ENCODE data around the gene RANBP17. TPM values are rescaled to one million over a fixed set of nuclear protein-coding genes. Genes with fewer than 3 reads are reported as not detected.

Gene RANBP17
- total and polyA plus RNA-seq, 2 donors (not counting 1 experiment from before 2014, with no cell fraction given), result 3.1 to 3.5 TPM

DNA sequence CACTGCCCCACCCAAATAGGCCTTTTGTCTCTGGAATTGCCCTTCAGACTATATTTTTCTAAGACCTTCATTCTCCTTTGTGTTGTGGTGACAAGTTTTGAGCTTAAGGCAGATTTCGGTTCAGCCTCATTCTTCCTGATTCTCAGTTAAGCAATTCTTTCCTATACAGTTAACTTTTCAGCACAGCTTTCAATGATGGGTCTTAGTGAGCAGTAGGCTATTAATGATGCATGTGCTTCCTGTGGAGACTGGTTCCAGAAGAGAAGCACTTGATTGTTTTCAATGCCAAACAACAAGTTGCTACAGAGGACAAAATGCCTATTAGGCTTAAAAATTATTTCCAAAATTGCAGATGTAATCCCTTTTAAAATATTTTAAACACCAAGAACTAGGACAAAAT lies 399.5 kb downstream of the RANBP17 start:
- Histone ChIP-seq H3K27me3 (ENCODE audit: control insufficient read depth, insufficient read depth, low read length) (no peaks in the 10 kb centered on the region), H3K9ac (ENCODE audit: insufficient read depth, low read length) (no peak overlapping the region), H3K4me2 (ENCODE audit: extremely low read depth, insufficient read depth, low read length) (no peak overlapping the region), H3K27ac (ENCODE audit: insufficient read depth, low read length) (no peak overlapping the region), H3K4me1 (ENCODE audit: control insufficient read depth, extremely low read depth, insufficient read depth, low read length) (no peaks in the 10 kb centered on the region), H3K79me2 (ENCODE audit: control insufficient read depth, insufficient read depth, low read length) (no peaks in the 10 kb centered on the region), H3K36me3 (ENCODE audit: control insufficient read depth, insufficient read depth, low read length) (no peaks in the 10 kb centered on the region), H3K9me3 (ENCODE audit: control insufficient read depth, insufficient read depth, low read depth, low read length) (no peaks in the 10 kb centered on the region), H2AFZ (ENCODE audit: low read length) (no peak overlapping the region), H4K20me1 (ENCODE audit: control insufficient read depth, extremely low read depth, insufficient read depth, low read length) (no peaks in the 10 kb centered on the region), H3K4me3 (replicated peaks in 1 of 4; ENCODE audit: control extremely low read depth in 1 of 4, insufficient read depth in 1 of 4, low read depth in 3 of 4, low read length in 4 of 4) (no peak overlapping the region)
- no peak for DNase-seq (ENCODE audit: low read depth in 2 of 2)
- TF ChIP-seq, protein P1, sequence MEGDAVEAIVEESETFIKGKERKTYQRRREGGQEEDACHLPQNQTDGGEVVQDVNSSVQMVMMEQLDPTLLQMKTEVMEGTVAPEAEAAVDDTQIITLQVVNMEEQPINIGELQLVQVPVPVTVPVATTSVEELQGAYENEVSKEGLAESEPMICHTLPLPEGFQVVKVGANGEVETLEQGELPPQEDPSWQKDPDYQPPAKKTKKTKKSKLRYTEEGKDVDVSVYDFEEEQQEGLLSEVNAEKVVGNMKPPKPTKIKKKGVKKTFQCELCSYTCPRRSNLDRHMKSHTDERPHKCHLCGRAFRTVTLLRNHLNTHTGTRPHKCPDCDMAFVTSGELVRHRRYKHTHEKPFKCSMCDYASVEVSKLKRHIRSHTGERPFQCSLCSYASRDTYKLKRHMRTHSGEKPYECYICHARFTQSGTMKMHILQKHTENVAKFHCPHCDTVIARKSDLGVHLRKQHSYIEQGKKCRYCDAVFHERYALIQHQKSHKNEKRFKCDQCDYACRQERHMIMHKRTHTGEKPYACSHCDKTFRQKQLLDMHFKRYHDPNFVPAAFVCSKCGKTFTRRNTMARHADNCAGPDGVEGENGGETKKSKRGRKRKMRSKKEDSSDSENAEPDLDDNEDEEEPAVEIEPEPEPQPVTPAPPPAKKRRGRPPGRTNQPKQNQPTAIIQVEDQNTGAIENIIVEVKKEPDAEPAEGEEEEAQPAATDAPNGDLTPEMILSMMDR (conservative IDR thresholded peaks at IDR 0.05 in 1 of 2, IDR thresholded peaks at IDR 0.05 in 1 of 2; ENCODE audit: low read depth in 1 of 2, low read length in 2 of 2), result no peak
- TF ChIP-seq EZH2 (IDR thresholded peaks at IDR 0.05; ENCODE audit: low read length, missing control alignments), result no peak

DNA sequence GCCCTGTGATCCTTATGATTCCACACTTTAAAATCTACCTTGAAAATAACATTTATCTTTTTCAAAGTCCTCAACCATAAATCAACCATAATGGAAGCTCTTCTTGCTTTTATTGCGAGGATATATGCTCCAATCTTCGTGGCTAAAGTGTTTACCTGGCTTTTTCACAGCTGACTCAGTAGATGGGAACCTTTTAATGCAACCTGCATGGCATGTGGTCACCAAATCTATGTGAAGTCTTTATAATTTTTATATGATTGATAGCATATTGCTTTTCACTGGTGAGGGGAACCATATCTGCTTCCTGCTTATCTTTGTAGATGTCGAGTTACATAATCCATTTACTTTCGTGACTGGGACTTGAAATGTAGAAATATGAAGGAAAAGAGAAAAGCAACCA lies 400.1 kb downstream of the RANBP17 start:
- Histone ChIP-seq H3K27ac (ENCODE audit: insufficient read depth, low read length) (no peak overlapping the region), H2AFZ (ENCODE audit: low read length) (no peak overlapping the region), H3K36me3 (ENCODE audit: control insufficient read depth, insufficient read depth, low read length) (no peaks in the 10 kb centered on the region), H3K4me3 (replicated peaks in 1 of 4; ENCODE audit: control extremely low read depth in 1 of 4, insufficient read depth in 1 of 4, low read depth in 3 of 4, low read length in 4 of 4) (no peak overlapping the region), H3K4me1 (ENCODE audit: control insufficient read depth, extremely low read depth, insufficient read depth, low read length) (no peaks in the 10 kb centered on the region), H3K27me3 (ENCODE audit: control insufficient read depth, insufficient read depth, low read length) (no peaks in the 10 kb centered on the region), H4K20me1 (ENCODE audit: control insufficient read depth, extremely low read depth, insufficient read depth, low read length) (no peaks in the 10 kb centered on the region), H3K9me3 (ENCODE audit: control insufficient read depth, insufficient read depth, low read depth, low read length) (no peaks in the 10 kb centered on the region), H3K4me2 (ENCODE audit: extremely low read depth, insufficient read depth, low read length) (no peak overlapping the region), H3K9ac (ENCODE audit: insufficient read depth, low read length) (no peak overlapping the region), H3K79me2 (ENCODE audit: control insufficient read depth, insufficient read depth, low read length) (no peaks in the 10 kb centered on the region)
- no peak for TF ChIP-seq EZH2 (IDR thresholded peaks at IDR 0.05; ENCODE audit: low read length, missing control alignments)
- TF ChIP-seq, protein P1 (conservative IDR thresholded peaks at IDR 0.05 in 1 of 2, IDR thresholded peaks at IDR 0.05 in 1 of 2; ENCODE audit: low read depth in 1 of 2, low read length in 2 of 2), result no peak
- DNase-seq (ENCODE audit: low read depth in 2 of 2), result no peak

DNA sequence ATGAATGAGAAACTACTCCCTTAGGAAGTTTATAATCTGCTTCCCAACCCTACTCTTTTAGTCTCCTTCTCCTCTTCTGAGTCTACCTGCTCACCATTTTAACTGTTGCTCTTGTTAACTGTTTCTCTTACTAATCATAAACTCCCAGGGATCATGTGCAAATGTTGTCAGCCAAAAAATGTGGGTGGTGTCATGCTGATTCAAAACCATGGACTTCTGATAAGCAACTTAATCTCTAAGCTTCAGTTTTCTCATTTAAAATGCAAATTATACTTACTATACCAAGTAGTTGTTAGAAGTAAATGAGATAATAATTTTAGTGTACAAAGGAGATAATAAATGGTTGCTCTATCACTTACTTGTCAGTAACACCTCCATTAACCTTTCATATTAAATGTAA lies 401.4 kb downstream of the RANBP17 start:
- Histone ChIP-seq H3K4me2 (ENCODE audit: extremely low read depth, insufficient read depth, low read length) (no peak overlapping the region), H4K20me1 (ENCODE audit: control insufficient read depth, extremely low read depth, insufficient read depth, low read length) (no peaks in the 10 kb centered on the region), H3K9ac (ENCODE audit: insufficient read depth, low read length) (no peak overlapping the region), H3K27me3 (ENCODE audit: control insufficient read depth, insufficient read depth, low read length) (no peaks in the 10 kb centered on the region), H3K27ac (ENCODE audit: insufficient read depth, low read length) (no peak overlapping the region), H3K9me3 (ENCODE audit: control insufficient read depth, insufficient read depth, low read depth, low read length) (no peaks in the 10 kb centered on the region), H3K4me3 (replicated peaks in 1 of 4; ENCODE audit: control extremely low read depth in 1 of 4, insufficient read depth in 1 of 4, low read depth in 3 of 4, low read length in 4 of 4) (no peak overlapping the region), H2AFZ (ENCODE audit: low read length) (no peak overlapping the region), H3K36me3 (ENCODE audit: control insufficient read depth, insufficient read depth, low read length) (no peaks in the 10 kb centered on the region), H3K4me1 (ENCODE audit: control insufficient read depth, extremely low read depth, insufficient read depth, low read length) (no peaks in the 10 kb centered on the region), H3K79me2 (ENCODE audit: control insufficient read depth, insufficient read depth, low read length) (no peaks in the 10 kb centered on the region)
- no peak for DNase-seq (ENCODE audit: low read depth in 2 of 2)
- TF ChIP-seq, protein P1 (conservative IDR thresholded peaks at IDR 0.05 in 1 of 2, IDR thresholded peaks at IDR 0.05 in 1 of 2; ENCODE audit: low read depth in 1 of 2, low read length in 2 of 2), result no peak
- no peak for TF ChIP-seq EZH2 (IDR thresholded peaks at IDR 0.05; ENCODE audit: low read length, missing control alignments)

Data from fibroblast of lung (primary cell).